ENCODE results near the gene ZFAND2A.

Gene ZFAND2A

DNA sequence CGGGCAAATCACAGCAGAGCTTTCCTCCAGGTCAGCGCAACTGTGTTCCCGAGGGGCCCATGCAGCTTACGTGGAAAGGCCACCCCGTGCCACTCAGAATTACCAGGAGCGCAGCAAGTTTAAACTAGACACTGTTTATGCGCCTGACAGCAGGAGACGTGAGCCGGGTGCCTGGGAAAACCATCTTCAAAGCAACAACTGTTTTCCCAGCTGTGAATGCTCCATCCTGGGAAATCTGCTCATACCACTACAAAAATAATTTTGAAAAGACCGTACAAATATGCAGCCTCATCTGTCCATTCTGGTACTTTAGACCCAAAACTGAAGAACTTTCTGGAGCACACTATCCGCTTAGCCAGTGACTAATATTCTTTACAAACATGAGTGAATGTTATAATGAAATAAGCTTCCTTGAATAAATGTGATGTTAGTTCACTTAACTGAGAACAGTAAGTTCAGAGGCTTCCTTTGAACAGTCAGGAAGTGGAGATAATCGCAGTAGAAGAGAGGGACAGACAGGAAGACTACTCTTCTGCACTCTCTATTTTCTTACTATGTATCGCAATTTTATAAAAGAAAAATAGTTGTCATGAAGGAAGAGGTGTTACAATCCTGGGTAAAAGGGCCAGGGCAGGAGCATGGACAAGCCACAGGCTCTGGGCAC is 55.3 kb downstream of the ZFAND2A start:
- no peak for DNase-seq

- no peak for DNase-seq
Observed at GRCh38 chr7:1103789-1104515, 56.0 kb downstream of the ZFAND2A start.

- no peak for DNase-seq
Observed at GRCh38 chr7:1103009-1103788, 56.8 kb downstream of the ZFAND2A start.

Data from fibroblast of skin of right quadriceps (primary cell).